Peyer's patch (tissue), 4 donors: ENCODE results near the gene AKAP1. TPM values are rescaled to one million over a fixed set of nuclear protein-coding genes. Genes with fewer than 3 reads are reported as not detected.

Source experiments
- DNase-seq, 3 donors: peaks; one replicate each; pipeline ENCODE4 v3.0.0-alpha.2; 2017 to 2019
- H3K27ac ChIP-seq, 4 donors: fragments of 200-600 bp; sonication (generic); one replicate each; pipeline ENCODE4 v1.5.1; 2016 to 2019
- H3K27me3 ChIP-seq, 2 donors: fragments of 200-600 bp; sonication (generic); one replicate each; pipeline ENCODE4 v1.5.1; 2019
- H3K36me3 ChIP-seq, 3 donors: fragments of 200-600 bp; sonication (generic); one replicate each; pipeline ENCODE4 v1.5.1; 2016 to 2019
- H3K4me1 ChIP-seq, 4 donors: fragments of 200-600 bp; sonication (generic); one replicate each; pipeline ENCODE4 v1.5.1; 2016 to 2019
- H3K4me3 ChIP-seq, 4 donors: fragments of 200-600 bp; sonication (generic); 1 replicate in 3 of 4; 2 replicates in 1 of 4; pipeline ENCODE4 v1.5.1; 2016 to 2019; ENCODE audit warnings: mild to moderate bottlenecking in 1 of 4
- H3K9me3 ChIP-seq, 4 donors: fragments of 200-600 bp; sonication (generic); one replicate each; pipeline ENCODE4 v1.5.1; 2016 to 2019; ENCODE audit warnings: mild to moderate bottlenecking in 1 of 4
- POLR2A ChIP-seq, 2 donors: fragments of 450-650 bp; IDR thresholded peaks; one replicate each; pipeline ENCODE4 v1.5.1; 2017; ENCODE audit warnings: antibody characterized with exemption in 2 of 2, mild to moderate bottlenecking in 2 of 2, moderate library complexity in 2 of 2
- total RNA-seq, 4 donors: library from RNA; depleted of rRNA; stranded (reverse); fragments of >200 nt; gene quantifications; one replicate each; pipeline ENCODE4 v1.1.0, GENCODE V29; 2016
- TF ChIP-seq, protein P1 (sequence below), 6 experiments: fragments of 450-650 bp in 4 of 6; fragments of 200-600 bp in 2 of 6; sonication (generic) in 1 of 6; IDR thresholded peaks; one replicate each; pipeline ENCODE4 v1.5.1; 2017 to 2019; ENCODE audit warnings: antibody characterized with exemption in 6 of 6, mild to moderate bottlenecking in 3 of 6, moderate library complexity in 1 of 6

The AKAP1 gene
- total RNA-seq, 4 donors from 2014 or later, result 123 to 203 (median 166) TPM

DNA sequence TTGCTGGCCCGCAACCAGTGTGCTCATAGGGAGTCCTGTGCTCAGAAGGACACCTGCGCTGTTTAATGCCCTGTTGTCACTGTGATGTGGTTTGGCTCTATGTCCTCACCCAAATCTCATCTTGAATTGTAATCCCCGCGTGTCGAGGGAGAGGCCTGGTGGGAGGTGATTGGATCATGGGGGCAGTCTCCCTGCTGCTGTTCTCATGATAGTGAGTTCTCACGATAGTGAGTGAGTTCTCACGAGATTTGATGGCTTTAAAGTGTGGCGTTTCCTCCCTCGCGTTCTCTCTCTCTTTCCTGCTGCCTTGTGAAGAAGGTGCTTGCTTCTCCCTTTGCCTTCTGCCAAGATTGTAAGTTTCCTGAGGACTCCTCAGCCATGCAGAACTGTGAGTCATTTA is 66.8 kb downstream of the AKAP1 start:
- DNase-seq, result no peak
- Histone ChIP-seq H3K4me1 (no peaks in the 10 kb centered on the region), H3K36me3 (no peaks in the 10 kb centered on the region), H3K27me3 (no peaks in the 10 kb centered on the region), H3K27ac (no peak overlapping the region), H3K9me3 (no peaks in the 10 kb centered on the region), H3K4me3 (no peak overlapping the region)
- TF ChIP-seq, protein P1, sequence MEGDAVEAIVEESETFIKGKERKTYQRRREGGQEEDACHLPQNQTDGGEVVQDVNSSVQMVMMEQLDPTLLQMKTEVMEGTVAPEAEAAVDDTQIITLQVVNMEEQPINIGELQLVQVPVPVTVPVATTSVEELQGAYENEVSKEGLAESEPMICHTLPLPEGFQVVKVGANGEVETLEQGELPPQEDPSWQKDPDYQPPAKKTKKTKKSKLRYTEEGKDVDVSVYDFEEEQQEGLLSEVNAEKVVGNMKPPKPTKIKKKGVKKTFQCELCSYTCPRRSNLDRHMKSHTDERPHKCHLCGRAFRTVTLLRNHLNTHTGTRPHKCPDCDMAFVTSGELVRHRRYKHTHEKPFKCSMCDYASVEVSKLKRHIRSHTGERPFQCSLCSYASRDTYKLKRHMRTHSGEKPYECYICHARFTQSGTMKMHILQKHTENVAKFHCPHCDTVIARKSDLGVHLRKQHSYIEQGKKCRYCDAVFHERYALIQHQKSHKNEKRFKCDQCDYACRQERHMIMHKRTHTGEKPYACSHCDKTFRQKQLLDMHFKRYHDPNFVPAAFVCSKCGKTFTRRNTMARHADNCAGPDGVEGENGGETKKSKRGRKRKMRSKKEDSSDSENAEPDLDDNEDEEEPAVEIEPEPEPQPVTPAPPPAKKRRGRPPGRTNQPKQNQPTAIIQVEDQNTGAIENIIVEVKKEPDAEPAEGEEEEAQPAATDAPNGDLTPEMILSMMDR (IDR thresholded peaks at IDR 0.05), result no peak
- TF ChIP-seq POLR2A (IDR thresholded peaks at IDR 0.05), result no peak

DNA sequence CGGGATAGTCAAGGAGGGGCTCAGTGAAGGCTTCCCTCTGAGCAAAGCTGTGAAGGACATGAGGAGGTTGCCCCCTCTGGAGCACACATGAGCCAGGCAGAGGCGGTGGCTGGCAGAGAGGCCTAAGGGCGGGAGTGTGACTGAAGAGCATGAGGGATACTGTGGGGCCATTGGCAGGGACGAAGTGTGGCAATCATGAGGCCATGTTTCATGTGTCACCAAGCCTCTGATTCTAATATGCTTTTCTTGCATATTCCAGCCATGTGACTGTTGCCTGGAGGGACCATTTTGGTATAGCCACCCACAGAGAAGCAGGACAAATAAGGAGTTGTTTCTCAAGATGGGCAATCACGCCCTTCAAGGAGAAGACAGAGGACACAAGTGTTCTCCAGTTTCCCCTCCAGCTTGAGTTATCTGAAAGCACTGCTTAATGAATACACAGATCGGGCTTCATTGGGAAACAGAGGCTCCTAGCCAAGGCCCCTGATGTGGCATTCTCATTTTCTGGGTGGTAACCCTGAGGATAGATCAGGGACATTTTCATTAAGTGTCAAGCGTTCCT is 68.0 kb downstream of the AKAP1 start:
- no peak overlapping the region for H3K4me3 ChIP-seq
- H3K4me1 ChIP-seq, result no peaks in the 10 kb centered on the region
- H3K27ac ChIP-seq, result no peak overlapping the region
- TF ChIP-seq, protein P1 (IDR thresholded peaks at IDR 0.05), result no peak
- no peak for TF ChIP-seq POLR2A (IDR thresholded peaks at IDR 0.05)
- no peak for DNase-seq
- no peaks in the 10 kb centered on the region for H3K27me3 ChIP-seq
- no peaks in the 10 kb centered on the region for H3K36me3 ChIP-seq
- no peaks in the 10 kb centered on the region for H3K9me3 ChIP-seq

GRCh38 chr17:57154921-57155320 is 69.9 kb downstream of the AKAP1 start:
- Histone ChIP-seq H3K27me3 (no peaks in the 10 kb centered on the region), H3K27ac (no peak overlapping the region), H3K4me3 (no peak overlapping the region), H3K4me1 (no peaks in the 10 kb centered on the region), H3K9me3 (no peaks in the 10 kb centered on the region), H3K36me3 (no peaks in the 10 kb centered on the region)
- no peak for DNase-seq
- TF ChIP-seq, protein P1 (IDR thresholded peaks at IDR 0.05), result no peak
- no peak for TF ChIP-seq POLR2A (IDR thresholded peaks at IDR 0.05)

- Histone ChIP-seq H3K4me1 (no peaks in the 10 kb centered on the region), H3K4me3 (no peak overlapping the region), H3K36me3 (no peaks in the 10 kb centered on the region), H3K27me3 (no peaks in the 10 kb centered on the region), H3K9me3 (no peaks in the 10 kb centered on the region), H3K27ac (no peak overlapping the region)
- TF ChIP-seq, protein P1 (IDR thresholded peaks at IDR 0.05), result no peak
- TF ChIP-seq POLR2A (IDR thresholded peaks at IDR 0.05), result no peak
- no peak for DNase-seq
Measured at GRCh38 chr17:57158325-57158724, 73.3 kb downstream of the AKAP1 start.

- no peak overlapping the region for H3K27ac ChIP-seq
- H3K36me3 ChIP-seq, result no peaks in the 10 kb centered on the region
- H3K4me1 ChIP-seq, result no peaks in the 10 kb centered on the region
- H3K4me3 ChIP-seq, result no peak overlapping the region
- DNase-seq, result no peak
- H3K27me3 ChIP-seq, result no peaks in the 10 kb centered on the region
- no peaks in the 10 kb centered on the region for H3K9me3 ChIP-seq
- TF ChIP-seq, protein P1 (IDR thresholded peaks at IDR 0.05), result no peak
- TF ChIP-seq POLR2A (IDR thresholded peaks at IDR 0.05), result no peak
Measured at GRCh38 chr17:57158795-57159194, 73.7 kb downstream of the AKAP1 start.

- Histone ChIP-seq H3K27ac (no peak overlapping the region), H3K4me1 (no peaks in the 10 kb centered on the region), H3K27me3 (no peaks in the 10 kb centered on the region), H3K9me3 (no peaks in the 10 kb centered on the region), H3K4me3 (no peak overlapping the region), H3K36me3 (no peaks in the 10 kb centered on the region)
- TF ChIP-seq, protein P1 (IDR thresholded peaks at IDR 0.05), result no peak
- TF ChIP-seq POLR2A (IDR thresholded peaks at IDR 0.05), result no peak
- DNase-seq, result no peak
Measured at GRCh38 chr17:57160624-57161023, 75.6 kb downstream of the AKAP1 start.
